ENCODE data around the gene LYAR.

- TF ChIP-seq CTCF (IDR thresholded peaks at IDR 0.05; ENCODE audit: low read length) = no peak
- no peak for TF ChIP-seq EZH2phosphoT487 (IDR thresholded peaks at IDR 0.05; ENCODE audit: low read length)
Measured at GRCh38 chr4:4306920-4307319, 17.0 kb upstream of the LYAR start.

All from MM.1S (cell line).